NCI-H345 treated with DMSO at 0.1 percent for 48 hours (cell line): ENCODE results near the gene LRRC51.

Source experiments
- DNase-seq: peaks from one replicate; lab custom pipeline; 2025; ENCODE audit not compliant: unreplicated experiment; lab: John Stamatoyannopoulos, UW

LRRC51 gene

GRCh38 chr11:72069787-72070251 lies 10.8 kb upstream of the LRRC51 start:
- DNase-seq = no peak

GRCh38 chr11:72070491-72070890 lies 10.2 kb upstream of the LRRC51 start:
- no peak for DNase-seq

- DNase-seq = no peak
Measured at GRCh38 chr11:72072348-72072747, 8.3 kb upstream of the LRRC51 start.

- DNase-seq = no peak
Measured at GRCh38 chr11:72075109-72075508, 5.5 kb upstream of the LRRC51 start.

- DNase-seq = no peak
Measured at GRCh38 chr11:72075756-72076155, 4.9 kb upstream of the LRRC51 start.

GRCh38 chr11:72078477-72078876 lies 2.2 kb upstream of the LRRC51 start:
- DNase-seq = no peak

GRCh38 chr11:72079819-72080325 lies 778 bp upstream of the LRRC51 start:
- DNase-seq = peak; percentile 36

- DNase-seq = no peak
Measured at GRCh38 chr11:72081184-72081644, 564 bp downstream of the LRRC51 start.

- no peak for DNase-seq
Measured at GRCh38 chr11:72081821-72082453, 1.3 kb downstream of the LRRC51 start.

- DNase-seq = no peak
Measured at GRCh38 chr11:72083414-72083813, 2.8 kb downstream of the LRRC51 start.

- DNase-seq = no peak
Measured at GRCh38 chr11:72084076-72084475, 3.4 kb downstream of the LRRC51 start.

- DNase-seq = no peak
Measured at GRCh38 chr11:72084965-72085364, 4.3 kb downstream of the LRRC51 start.

GRCh38 chr11:72085621-72086351 lies 5.1 kb downstream of the LRRC51 start:
- DNase-seq = peak; percentile 92

GRCh38 chr11:72088076-72088808 lies 7.6 kb downstream of the LRRC51 start:
- DNase-seq = no peak

- peak; percentile 47 for DNase-seq
Measured at GRCh38 chr11:72091292-72091691, 10.6 kb downstream of the LRRC51 start.

- DNase-seq = no peak
Measured at GRCh38 chr11:72098741-72099140, 18.1 kb downstream of the LRRC51 start.

GRCh38 chr11:72100009-72100408 lies 19.4 kb downstream of the LRRC51 start:
- DNase-seq = no peak

- no peak for DNase-seq
Measured at GRCh38 chr11:72100462-72100861, 19.8 kb downstream of the LRRC51 start.

GRCh38 chr11:72102162-72102561 lies 21.5 kb downstream of the LRRC51 start:
- no peak for DNase-seq

- DNase-seq = no peak
Measured at GRCh38 chr11:72102631-72102945, 21.9 kb downstream of the LRRC51 start.

GRCh38 chr11:72102946-72103753 lies 22.5 kb downstream of the LRRC51 start, which contains the start of gene LAMTOR1:
Gene LAMTOR1 (minus strand): TSS chr11:72103297. CDS start chr11:72103224, 73 bp downstream.
- DNase-seq = peak; percentile 98
